K562 (cell line): ENCODE data around the gene PTGR3. TPM values are rescaled to one million over a fixed set of nuclear protein-coding genes. Genes with fewer than 3 reads are reported as not detected.

ENCODE experiments used
- ATAC-seq: fragments of 200-7000 bp; cut with Tn5 transposase; 3 replicates; pipeline ENCODE4 v1.9.1; 2020; ENCODE audit warnings: moderate library complexity
- BruUV-seq: library from RNA; stranded (reverse); fragments of 400-500 nt; replicated peaks from 2 replicates; lab custom pipeline; 2021; lab: Mats Ljungman, UMichigan
- CTCF ChIA-PET: fragments of 300-600 bp; formaldehyde crosslinking; extraction: SDS; loops from one replicate; lab custom pipeline; 2021; ENCODE audit warnings: low intra/inter-chr PET ratio; lab: Yijun Ruan, JAX
- POLR2A ChIA-PET: fragments of 300-600, 350-650 bp; sonication (Branson Sonifier 250); formaldehyde crosslinking; extraction: SDS; loops from one replicate; lab custom pipeline; 2021; ENCODE audit warnings: antibody characterized with exemption, inconsistent platforms; lab: Yijun Ruan, JAX
- DNase-seq, 4 experiments: peaks; one replicate each; pipeline versions ENCODE4 v3.0.0 to v3.0.0-alpha.2; 2011 to 2018; ENCODE audit warnings: low spot score in 3 of 4, mixed read lengths in 3 of 4; ENCODE audit errors: extremely low read depth in 1 of 4
- FAIRE-seq: peaks from 2 replicates; lab custom pipeline; 2011; peaks lifted over from hg19 to GRCh38; lab: Jason Lieb, UNC
- H2AFZ ChIP-seq: 2 replicates; pipeline ENCODE4 v1.6.0; 2011; ENCODE audit warnings: low read depth, low read length, control low read depth, inconsistent platforms
- H3K27ac ChIP-seq: fragments of 200-600 bp; 3 replicates; pipeline ENCODE4 v1.8.0; 2011; ENCODE audit warnings: low read depth, mild to moderate bottlenecking, control low read depth, inconsistent platforms, low read length, moderate library complexity, mixed read lengths; ENCODE audit errors: extremely low read depth
- H3K27me3 ChIP-seq, 2 experiments: fragments of 300-600 bp in 1 of 2; 2 replicates in 1 of 2; 3 replicates in 1 of 2; pipeline versions ENCODE4 v1.6.0 to v1.8.0; 2011; ENCODE audit warnings: inconsistent platforms in 2 of 2, low read length in 2 of 2, mild to moderate bottlenecking in 1 of 2, mixed read lengths in 1 of 2, moderate library complexity in 1 of 2; ENCODE audit not compliant: control insufficient read depth in 2 of 2, insufficient read depth in 2 of 2
- H3K36me3 ChIP-seq: fragments of 300-600 bp; 3 replicates; pipeline ENCODE4 v1.8.0; 2011; ENCODE audit warnings: mild to moderate bottlenecking, low read length, inconsistent platforms; ENCODE audit not compliant: control insufficient read depth, insufficient read depth
- H3K4me1 ChIP-seq, 2 experiments: fragments of 200-600 bp in 1 of 2; replicated peaks in 1 of 2; 2 replicates in 1 of 2; 3 replicates in 1 of 2; pipeline versions ENCODE4 v1.5.1 to v1.8.0; 2011; ENCODE audit warnings: inconsistent platforms in 2 of 2, low read length in 2 of 2, mild to moderate bottlenecking in 1 of 2, mixed read lengths in 1 of 2, moderate library complexity in 1 of 2; ENCODE audit not compliant: control insufficient read depth in 2 of 2, insufficient read depth in 2 of 2
- H3K4me2 ChIP-seq: 2 replicates; pipeline ENCODE4 v1.6.1; 2011; ENCODE audit warnings: low read length, control low read depth, inconsistent platforms, mixed read lengths; ENCODE audit not compliant: insufficient read depth
- H3K4me3 ChIP-seq: fragments of 200-600 bp; sonication (generic), shearing (Covaris generic); 2 replicates; pipeline ENCODE4 v1.5.1; 2016; ENCODE audit warnings: control low read depth, inconsistent platforms
- H3K79me2 ChIP-seq: fragments of 200-600 bp; 3 replicates; pipeline ENCODE4 v1.8.0; 2011; ENCODE audit warnings: low read length, inconsistent platforms; ENCODE audit not compliant: control insufficient read depth, insufficient read depth
- H3K9ac ChIP-seq, 2 experiments: 2 replicates each; pipeline versions ENCODE4 v1.6.0 to v1.6.1; 2011; ENCODE audit warnings: low read depth in 2 of 2, low read length in 2 of 2, control low read depth in 1 of 2, inconsistent platforms in 1 of 2, mild to moderate bottlenecking in 1 of 2, mixed read lengths in 1 of 2; ENCODE audit not compliant: insufficient read depth in 1 of 2
- H3K9me1 ChIP-seq: one replicate; pipeline ENCODE4 v1.6.0; 2011; ENCODE audit warnings: inconsistent platforms, mild to moderate bottlenecking, low read length, moderate library complexity; ENCODE audit not compliant: control insufficient read depth, insufficient read depth
- H3K9me3 ChIP-seq: replicated peaks from 2 replicates; pipeline ENCODE4 v1.5.1; 2011; ENCODE audit warnings: low read depth, low read length, inconsistent platforms; ENCODE audit not compliant: control insufficient read depth, insufficient read depth
- H4K20me1 ChIP-seq: replicated peaks from 2 replicates; pipeline ENCODE4 v1.6.1; 2011; ENCODE audit warnings: low read length, inconsistent platforms, mixed read lengths; ENCODE audit not compliant: control insufficient read depth, insufficient read depth
- LEF1 ChIP-seq: fragments of 450-650 bp; IDR thresholded peaks from 2 replicates; pipeline ENCODE4 v1.6.1; 2016; ENCODE audit warnings: mild to moderate bottlenecking
- MAFG ChIP-seq: fragments of 450-650 bp; conservative IDR thresholded peaks from 2 replicates; pipeline ENCODE4 v1.6.1; 2016; ENCODE audit warnings: missing genetic modification characterization, missing compliant biosample characterization
- RBM17 ChIP-seq: fragments of 200-400 bp; formaldehyde crosslinking; IDR thresholded peaks from 2 replicates; pipeline ENCODE4 v1.6.1; 2017; ENCODE audit warnings: low read depth, mild to moderate bottlenecking, low read length, borderline replicate concordance
- SRSF9 ChIP-seq: fragments of 200-400 bp; formaldehyde crosslinking; IDR thresholded peaks from 2 replicates; pipeline ENCODE4 v1.6.1; 2017; ENCODE audit warnings: low read depth, low read length, borderline replicate concordance
- TCF7 ChIP-seq: sonication (generic); IDR thresholded peaks from 2 replicates; pipeline ENCODE4 v1.6.1; 2016; ENCODE audit warnings: antibody characterized with exemption, borderline replicate concordance
- XRCC5 ChIP-seq: fragments of 200-400 bp; formaldehyde crosslinking; IDR thresholded peaks from 2 replicates; pipeline ENCODE4 v1.6.1; 2017; ENCODE audit warnings: low read depth, mild to moderate bottlenecking, low read length
- ZNF165 ChIP-seq: fragments of 250-450 bp; sonication (Bioruptor Pico); IDR thresholded peaks from 2 replicates; pipeline ENCODE4 v1.4.0; 2020; ENCODE audit warnings: borderline replicate concordance
- WGBS: fragments of 100-300 bp; shearing (Covaris generic); methylation state at CpG from one replicate; pipeline ENCODE4 v1.1.6; 2016; ENCODE audit warnings: low coverage, mixed read lengths; ENCODE audit not compliant: insufficient coverage; ENCODE audit errors: missing lambda C conversion rate; 5-methylcytosine and 5-hydroxymethylcytosine counted together
- in situ Hi-C: fragments of 300-500 bp; cut with MboI; formaldehyde crosslinking; loops from 4 replicates; pipeline ENCODE4 v1.15.0; 2018; ENCODE audit warnings: inconsistent platforms, mixed read lengths
- intact Hi-C: fragments of 100-400 bp; cut with micrococcal nuclease; formaldehyde crosslinking; loops from 2 replicates; pipeline ENCODE4 v1.14.2; 2022
- polyA plus RNA-seq, 8 experiments: library from polyadenylated mRNA; depleted of rRNA in 4 of 8; stranded (reverse) in 5 of 8; unstranded in 3 of 8; fragments of >200 nt; fragmentation: Nextera tagmentation in 2 of 8; fragmentation: Illumina TruSeq in 1 of 8; extraction: Ambion mirVana in 2 of 8; extraction: Trizol in 1 of 8; gene quantifications; 2 replicates each; pipeline versions ENCODE4 v1.2.1 to v1.2.3, GENCODE V29; 2011 to 2014; ENCODE audit warnings: inconsistent platforms in 1 of 8, missing spikeins in 1 of 8
- total RNA-seq, 7 experiments: library from RNA; depleted of rRNA in 6 of 7; stranded (reverse); fragments of >200 nt in 6 of 7; fragmentation: Illumina TruSeq in 2 of 7; extraction: Trizol in 2 of 7; gene quantifications; 2 replicates each; pipeline versions ENCODE4 v1.2.1 to v1.2.3, GENCODE V29; 2011 to 2021; ENCODE audit warnings: low replicate concordance in 1 of 7
- TF ChIP-seq, protein P1 (sequence below), 2 experiments: fragments of 150-350 bp in 1 of 2; IDR thresholded peaks; 2 replicates each; pipeline ENCODE4 v1.6.1; 2012 to 2016; ENCODE audit warnings: low read depth in 2 of 2, low read length in 2 of 2, mild to moderate bottlenecking in 1 of 2, moderate library complexity in 1 of 2

The PTGR3 gene
- total and polyA plus RNA-seq, 9 of the 15 experiments (the other 6 are each of a cell fraction or from before 2014, with no cell fraction given), result 4.1 to 32.3 (median 15.3) TPM

DNA sequence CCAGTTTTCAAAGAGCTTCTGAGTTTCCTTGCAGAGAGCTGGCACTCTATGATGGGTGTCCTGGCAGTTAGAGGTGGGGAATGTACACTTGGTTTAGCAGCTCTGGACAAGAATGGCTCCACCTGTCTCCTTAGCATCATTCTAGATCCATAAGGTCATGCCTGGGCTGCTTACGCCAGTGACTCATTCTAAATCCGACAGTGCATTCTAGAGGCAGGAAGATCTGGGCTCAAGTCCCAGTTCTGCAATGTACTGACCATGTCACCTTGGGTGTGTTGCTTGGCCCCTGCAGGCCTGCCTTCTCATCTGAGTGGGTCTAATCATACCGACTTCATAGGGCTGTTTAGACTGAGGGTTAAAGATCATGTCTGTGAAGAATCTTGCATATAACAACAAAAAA lies 46.5 kb downstream of the PTGR3 start:
- no peak for ATAC-seq
- WGBS, result 0% methylated on average over 1 of the region's 3 CpGs
- TF ChIP-seq, protein P1, sequence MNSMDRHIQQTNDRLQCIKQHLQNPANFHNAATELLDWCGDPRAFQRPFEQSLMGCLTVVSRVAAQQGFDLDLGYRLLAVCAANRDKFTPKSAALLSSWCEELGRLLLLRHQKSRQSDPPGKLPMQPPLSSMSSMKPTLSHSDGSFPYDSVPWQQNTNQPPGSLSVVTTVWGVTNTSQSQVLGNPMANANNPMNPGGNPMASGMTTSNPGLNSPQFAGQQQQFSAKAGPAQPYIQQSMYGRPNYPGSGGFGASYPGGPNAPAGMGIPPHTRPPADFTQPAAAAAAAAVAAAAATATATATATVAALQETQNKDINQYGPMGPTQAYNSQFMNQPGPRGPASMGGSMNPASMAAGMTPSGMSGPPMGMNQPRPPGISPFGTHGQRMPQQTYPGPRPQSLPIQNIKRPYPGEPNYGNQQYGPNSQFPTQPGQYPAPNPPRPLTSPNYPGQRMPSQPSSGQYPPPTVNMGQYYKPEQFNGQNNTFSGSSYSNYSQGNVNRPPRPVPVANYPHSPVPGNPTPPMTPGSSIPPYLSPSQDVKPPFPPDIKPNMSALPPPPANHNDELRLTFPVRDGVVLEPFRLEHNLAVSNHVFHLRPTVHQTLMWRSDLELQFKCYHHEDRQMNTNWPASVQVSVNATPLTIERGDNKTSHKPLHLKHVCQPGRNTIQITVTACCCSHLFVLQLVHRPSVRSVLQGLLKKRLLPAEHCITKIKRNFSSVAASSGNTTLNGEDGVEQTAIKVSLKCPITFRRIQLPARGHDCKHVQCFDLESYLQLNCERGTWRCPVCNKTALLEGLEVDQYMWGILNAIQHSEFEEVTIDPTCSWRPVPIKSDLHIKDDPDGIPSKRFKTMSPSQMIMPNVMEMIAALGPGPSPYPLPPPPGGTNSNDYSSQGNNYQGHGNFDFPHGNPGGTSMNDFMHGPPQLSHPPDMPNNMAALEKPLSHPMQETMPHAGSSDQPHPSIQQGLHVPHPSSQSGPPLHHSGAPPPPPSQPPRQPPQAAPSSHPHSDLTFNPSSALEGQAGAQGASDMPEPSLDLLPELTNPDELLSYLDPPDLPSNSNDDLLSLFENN (IDR thresholded peaks at IDR 0.05; ENCODE audit: low read depth in 2 of 2, low read length in 2 of 2), result no peak
- no peak for TF ChIP-seq XRCC5
- TF ChIP-seq ZNF165 (CRISPR knock-in tag), result no peak
- TF ChIP-seq SRSF9, result no peak
- no peak for TF ChIP-seq TCF7
- TF ChIP-seq MAFG (tag), result no peak
- no peak for TF ChIP-seq RBM17
- no peak for TF ChIP-seq LEF1
- Histone ChIP-seq H3K9ac (no peak overlapping the region), H3K9me3 (no peaks in the 10 kb centered on the region), H2AFZ (no peak overlapping the region), H3K4me2 (no peak overlapping the region), H3K36me3 (no peaks in the 10 kb centered on the region), H3K4me3 (no peak overlapping the region), H3K27ac (no peak overlapping the region), H3K79me2 (no peaks in the 10 kb centered on the region), H3K4me1 (peaks cover 0 to 7% of the 10 kb centered on the region in 2 experiments; a peak in 1 of 5 replicates), H3K27me3 (peaks cover 14 to 63% of the 10 kb centered on the region in 2 experiments), H4K20me1 (no peaks in the 10 kb centered on the region), H3K9me1 (no peaks in the 10 kb centered on the region)
- no peak for DNase-seq
- intact Hi-C loops (loop anchor here (10.0 kb wide), 1 partner anchor 312 kb away; no protein-coding TSS in a partner anchor), in situ Hi-C loops (no loop called here)
- CTCF ChIA-PET, result interaction anchor here (0.5 kb wide), 1 partner anchor 531 kb away, joined by 3 read pairs; no protein-coding TSS in a partner anchor
- no TSS peak for BruUV-seq
- no peak for FAIRE-seq
- POLR2A ChIA-PET, result no interaction called here
